T-helper 9 cell (primary cell): ENCODE data around the gene ZNF778.

Experiments
- DNase-seq: peaks from one replicate; pipeline ENCODE4 v3.0.0-alpha.2; 2020

The ZNF778 gene

GRCh38 chr16:89194340-89195311, 22.9 kb upstream of the ZNF778 start:
- no peak for DNase-seq

GRCh38 chr16:89195521-89196171, 21.9 kb upstream of the ZNF778 start:
- DNase-seq: no peak

- DNase-seq: no peak
These were observed 20.4 kb upstream of the ZNF778 start for GRCh38 chr16:89197033-89197632.

- no peak for DNase-seq
These were observed 19.7 kb upstream of the ZNF778 start for GRCh38 chr16:89197633-89198416.

GRCh38 chr16:89198417-89199240, 18.9 kb upstream of the ZNF778 start:
- DNase-seq: no peak

- DNase-seq: no peak
These were observed 18.0 kb upstream of the ZNF778 start for GRCh38 chr16:89199241-89200123.

- no peak for DNase-seq
These were observed 17.2 kb upstream of the ZNF778 start, which contains the start of gene SLC22A31 for GRCh38 chr16:89200124-89200849. SLC22A31 (minus strand) TSS chr16:89200537; CDS start chr16:89200501, 36 bp downstream.

GRCh38 chr16:89200850-89201411, 16.6 kb upstream of the ZNF778 start:
- DNase-seq: no peak

- peak; percentile 73 for DNase-seq
These were observed 15.8 kb upstream of the ZNF778 start for GRCh38 chr16:89201439-89202377.

- no peak for DNase-seq
These were observed 14.9 kb upstream of the ZNF778 start for GRCh38 chr16:89202422-89203215.

- DNase-seq: no peak
These were observed 9.5 kb upstream of the ZNF778 start for GRCh38 chr16:89207993-89208392.

GRCh38 chr16:89209522-89210044, 7.9 kb upstream of the ZNF778 start:
- DNase-seq: no peak

- DNase-seq: no peak
These were observed 7.2 kb upstream of the ZNF778 start for GRCh38 chr16:89210165-89210903.

- DNase-seq: no peak
These were observed 6.5 kb upstream of the ZNF778 start for GRCh38 chr16:89210904-89211515.

- peak; percentile 73 for DNase-seq
These were observed 977 bp upstream of the ZNF778 start for GRCh38 chr16:89216315-89217137.
